Keratinocyte (primary cell): ENCODE data around the gene GDF9. TPM values are rescaled to one million over a fixed set of nuclear protein-coding genes. Genes with fewer than 3 reads are reported as not detected.
A peak's percentile ranks its signal among the peaks of the same experiment; 100 is the strongest.

Experiments
- DNase-seq: peaks from one replicate; pipeline ENCODE4 v3.0.0-alpha.2; 2011; ENCODE audit warnings: low read depth, missing footprints, low spot score
- FAIRE-seq: peaks from 2 replicates; lab custom pipeline; 2011; peaks lifted over from hg19 to GRCh38; lab: Jason Lieb, UNC
- H2AFZ ChIP-seq: 2 replicates; pipeline ENCODE4 v1.6.0; 2012; ENCODE audit warnings: low read length, control low read depth, inconsistent platforms; ENCODE audit not compliant: control insufficient read depth
- H3K27ac ChIP-seq: 2 replicates; pipeline ENCODE4 v1.5.1; 2011; ENCODE audit warnings: low read length; ENCODE audit not compliant: control insufficient read depth, insufficient read depth
- H3K27me3 ChIP-seq: 3 replicates; pipeline ENCODE4 v1.6.0; 2011; ENCODE audit warnings: low read length; ENCODE audit not compliant: control insufficient read depth, insufficient read depth; ENCODE audit errors: extremely low read depth
- H3K36me3 ChIP-seq, 2 experiments: 2 replicates in 1 of 2; 3 replicates in 1 of 2; pipeline ENCODE4 v1.5.1; 2011; ENCODE audit warnings: low read length in 2 of 2, mild to moderate bottlenecking in 1 of 2; ENCODE audit not compliant: control insufficient read depth in 2 of 2, insufficient read depth in 2 of 2; ENCODE audit errors: extremely low read depth in 1 of 2
- H3K4me1 ChIP-seq: 3 replicates; pipeline ENCODE4 v1.5.1; 2011; ENCODE audit warnings: low read length; ENCODE audit not compliant: control insufficient read depth, insufficient read depth; ENCODE audit errors: extremely low read depth
- H3K4me2 ChIP-seq: 3 replicates; pipeline ENCODE4 v1.6.0; 2011; ENCODE audit warnings: low read depth, low read length; ENCODE audit not compliant: control insufficient read depth, insufficient read depth; ENCODE audit errors: extremely low read depth
- H3K4me3 ChIP-seq, 3 experiments: fragments of 200-600 bp in 1 of 3; sonication (generic) in 1 of 3; 2 replicates in 2 of 3; 3 replicates in 1 of 3; pipeline ENCODE4 v1.5.1; 2011 to 2016; ENCODE audit warnings: low read length in 3 of 3, mild to moderate bottlenecking in 3 of 3, control low read depth in 2 of 3, inconsistent platforms in 1 of 3, low read depth in 1 of 3, mixed read lengths in 1 of 3, mixed run types in 1 of 3, moderate library complexity in 1 of 3; ENCODE audit not compliant: control insufficient read depth in 2 of 3, insufficient read depth in 2 of 3; ENCODE audit errors: extremely low read depth in 1 of 3
- H3K79me2 ChIP-seq: 2 replicates; pipeline ENCODE4 v1.6.0; 2012; ENCODE audit warnings: low read length; ENCODE audit not compliant: control insufficient read depth, insufficient read depth
- H3K9ac ChIP-seq: 3 replicates; pipeline ENCODE4 v1.6.0; 2011; ENCODE audit warnings: low read length; ENCODE audit not compliant: control insufficient read depth, insufficient read depth; ENCODE audit errors: extremely low read depth
- H3K9me1 ChIP-seq: 3 replicates; pipeline ENCODE4 v1.6.0; 2011; ENCODE audit warnings: low read length; ENCODE audit not compliant: control insufficient read depth, insufficient read depth; ENCODE audit errors: extremely low read depth
- H3K9me3 ChIP-seq: 2 replicates; pipeline ENCODE4 v1.5.1; 2012; ENCODE audit warnings: low read depth, low read length; ENCODE audit not compliant: control insufficient read depth
- H4K20me1 ChIP-seq: 3 replicates; pipeline ENCODE4 v1.6.0; 2011; ENCODE audit warnings: low read length; ENCODE audit not compliant: control insufficient read depth, insufficient read depth; ENCODE audit errors: extremely low read depth
- EZH2 ChIP-seq: IDR thresholded peaks from one replicate; pipeline ENCODE4 v1.6.1; 2012; ENCODE audit warnings: inconsistent platforms, mild to moderate bottlenecking, low read length, moderate library complexity
- dilution Hi-C: fragments of 300-500 bp; cut with MboI; formaldehyde crosslinking; loops from one replicate; pipeline ENCODE4 v1.7.0; 2020; ENCODE audit warnings: low sequenced_read_pairs; ENCODE audit not compliant: extremely low pct_ligation_motif_present
- polyA plus RNA-seq, 5 experiments: library from polyadenylated mRNA; depleted of rRNA in 3 of 5; stranded (reverse) in 3 of 5; stranded (forward) in 1 of 5; unstranded in 1 of 5; fragments of >200 nt; gene quantifications; 1 replicate in 1 of 5; 2 replicates in 3 of 5; 3 replicates in 1 of 5; pipeline versions ENCODE4 v1.2.1 to v1.2.3, GENCODE V29; 2011 to 2012; ENCODE audit warnings: missing spikeins in 2 of 5, low read depth in 1 of 5, low replicate concordance in 1 of 5
- TF ChIP-seq, protein P1 (sequence below), 3 experiments: IDR thresholded peaks in 1 of 3; conservative IDR thresholded peaks in 1 of 3; optimal IDR thresholded peaks in 1 of 3; 2 replicates in 2 of 3; 3 replicates in 1 of 3; pipeline versions ENCODE3 to v1.5.1; 2011; ENCODE audit warnings: low read length in 3 of 3, mild to moderate bottlenecking in 3 of 3, moderate library complexity in 2 of 3, control low read depth in 1 of 3, inconsistent platforms in 1 of 3; ENCODE audit not compliant: insufficient read depth in 2 of 3; ENCODE audit errors: extremely low read depth in 1 of 3

The GDF9 gene
- polyA plus RNA-seq, 1 donor (not counting 4 experiments of a cell fraction or from before 2014, with no cell fraction given), result 0.21 TPM

DNA sequence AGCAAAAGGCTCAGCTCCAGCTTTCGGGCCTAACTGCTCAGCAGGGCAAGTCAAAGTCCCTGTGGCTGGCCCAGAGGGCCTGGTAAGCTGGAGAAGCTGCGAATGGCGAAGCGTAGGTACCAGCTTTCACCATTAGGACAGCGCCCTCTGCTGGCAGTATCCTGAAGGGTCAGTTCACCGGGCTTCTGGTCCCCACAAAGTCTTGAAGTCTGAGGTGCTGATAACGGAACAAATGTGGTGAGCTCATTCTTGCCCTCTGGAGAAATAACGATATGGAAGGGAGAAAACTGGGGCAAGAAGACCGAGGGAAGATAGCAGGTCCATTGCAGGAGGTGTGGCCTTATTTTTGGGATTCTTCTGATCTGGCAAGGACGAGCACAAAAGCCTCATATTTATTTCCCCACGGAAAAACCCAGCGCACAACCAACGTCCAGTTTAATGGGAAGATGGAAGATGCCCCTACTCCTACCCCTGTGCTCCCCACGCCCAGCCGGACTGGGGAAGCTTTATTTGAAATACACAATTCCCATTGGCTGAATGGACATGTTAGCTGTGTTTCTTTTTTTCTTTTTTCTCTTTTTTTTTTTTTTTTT is 46.0 kb downstream of the GDF9 start:
- dilution Hi-C loops, result no loop called here
- Histone ChIP-seq H3K27ac (no peak overlapping the region), H3K79me2 (no peaks in the 10 kb centered on the region), H3K36me3 (no peaks in the 10 kb centered on the region), H4K20me1 (no peaks in the 10 kb centered on the region), H2AFZ (peak overlapping the region; percentile 58), H3K9ac (no peak overlapping the region), H3K9me3 (no peaks in the 10 kb centered on the region), H3K4me3 (no peak overlapping the region), H3K27me3 (peaks cover 19% of the 10 kb centered on the region), H3K4me2 (peak overlapping the region; percentile 56), H3K4me1 (no peaks in the 10 kb centered on the region), H3K9me1 (no peaks in the 10 kb centered on the region)
- DNase-seq, result peak; percentile 66
- FAIRE-seq, result peak; percentile 76
- TF ChIP-seq EZH2, result no peak
- TF ChIP-seq, protein P1, sequence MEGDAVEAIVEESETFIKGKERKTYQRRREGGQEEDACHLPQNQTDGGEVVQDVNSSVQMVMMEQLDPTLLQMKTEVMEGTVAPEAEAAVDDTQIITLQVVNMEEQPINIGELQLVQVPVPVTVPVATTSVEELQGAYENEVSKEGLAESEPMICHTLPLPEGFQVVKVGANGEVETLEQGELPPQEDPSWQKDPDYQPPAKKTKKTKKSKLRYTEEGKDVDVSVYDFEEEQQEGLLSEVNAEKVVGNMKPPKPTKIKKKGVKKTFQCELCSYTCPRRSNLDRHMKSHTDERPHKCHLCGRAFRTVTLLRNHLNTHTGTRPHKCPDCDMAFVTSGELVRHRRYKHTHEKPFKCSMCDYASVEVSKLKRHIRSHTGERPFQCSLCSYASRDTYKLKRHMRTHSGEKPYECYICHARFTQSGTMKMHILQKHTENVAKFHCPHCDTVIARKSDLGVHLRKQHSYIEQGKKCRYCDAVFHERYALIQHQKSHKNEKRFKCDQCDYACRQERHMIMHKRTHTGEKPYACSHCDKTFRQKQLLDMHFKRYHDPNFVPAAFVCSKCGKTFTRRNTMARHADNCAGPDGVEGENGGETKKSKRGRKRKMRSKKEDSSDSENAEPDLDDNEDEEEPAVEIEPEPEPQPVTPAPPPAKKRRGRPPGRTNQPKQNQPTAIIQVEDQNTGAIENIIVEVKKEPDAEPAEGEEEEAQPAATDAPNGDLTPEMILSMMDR (optimal IDR thresholded peaks at IDR 0.05 in 1 of 3, IDR thresholded peaks at IDR 0.05 in 1 of 3, conservative IDR thresholded peaks at IDR 0.05 in 1 of 3; ENCODE audit: extremely low read depth in 1 of 3, insufficient read depth in 2 of 3, low read length in 3 of 3), result peak in 2 of 3 experiments; percentile 92 to 93

DNA sequence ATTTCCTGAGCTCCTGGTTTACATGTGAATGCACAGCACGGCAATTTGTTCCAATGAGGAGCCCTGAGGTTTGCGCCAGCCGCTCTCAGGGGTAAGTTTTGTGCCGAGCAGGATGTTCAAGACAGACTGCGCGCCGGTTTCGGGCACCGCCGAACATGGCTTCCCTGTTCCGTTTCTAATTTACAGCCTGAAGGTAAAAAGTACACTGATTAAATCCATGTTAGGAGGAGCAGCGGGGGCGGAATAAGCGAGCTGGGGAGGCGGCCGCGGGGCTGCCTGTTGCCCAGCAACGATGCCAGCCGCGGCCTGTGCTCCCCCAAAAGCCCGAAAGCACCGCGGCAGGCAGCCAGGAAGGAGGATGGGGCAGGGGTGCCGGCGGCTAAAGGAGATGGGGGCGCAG is 46.8 kb downstream of the GDF9 start:
- H3K27ac ChIP-seq, result no peak overlapping the region
- DNase-seq (no peak), FAIRE-seq (no peak)
- dilution Hi-C loops, result no loop called here
- H4K20me1 ChIP-seq, result no peaks in the 10 kb centered on the region
- no peaks in the 10 kb centered on the region for H3K9me3 ChIP-seq
- no peaks in the 10 kb centered on the region for H3K4me1 ChIP-seq
- H3K36me3 ChIP-seq, result no peaks in the 10 kb centered on the region
- H3K27me3 ChIP-seq, result peaks cover 12% of the 10 kb centered on the region
- H3K4me3 ChIP-seq, result no peak overlapping the region
- H3K4me2 ChIP-seq, result peak overlapping the region; percentile 32
- H3K9me1 ChIP-seq, result no peaks in the 10 kb centered on the region
- no peak overlapping the region for H3K9ac ChIP-seq
- H3K79me2 ChIP-seq, result no peaks in the 10 kb centered on the region
- TF ChIP-seq, protein P1 (optimal IDR thresholded peaks at IDR 0.05 in 1 of 3, IDR thresholded peaks at IDR 0.05 in 1 of 3, conservative IDR thresholded peaks at IDR 0.05 in 1 of 3; ENCODE audit: extremely low read depth in 1 of 3, insufficient read depth in 2 of 3, low read length in 3 of 3), result no peak
- no peak for TF ChIP-seq EZH2
- H2AFZ ChIP-seq, result peak overlapping the region; percentile 19
